ENCODE measurements around the gene MVP.

Gene MVP

GRCh38 chr16:29852654-29853053 lies 32.4 kb downstream of the MVP start:
- TF ChIP-seq CTCF (IDR thresholded peaks at IDR 0.05; ENCODE audit: low read depth, low read length, missing control alignments), result no peak
- H3K4me3 ChIP-seq (ENCODE audit: low read depth, low read length), result no peak overlapping the region
- DNase-seq (ENCODE audit: low read depth), result no peak
- in situ Hi-C loops (cut with HindIII; ENCODE audit: low sequenced_read_pairs), result no loop called here

GRCh38 chr16:29854520-29855100 lies 34.3 kb downstream of the MVP start:
- no peak for DNase-seq (ENCODE audit: low read depth)
- in situ Hi-C loops (cut with HindIII; ENCODE audit: low sequenced_read_pairs), result no loop called here
- no peak for TF ChIP-seq CTCF (IDR thresholded peaks at IDR 0.05; ENCODE audit: low read depth, low read length, missing control alignments)
- no peak overlapping the region for H3K4me3 ChIP-seq (ENCODE audit: low read depth, low read length)

GRCh38 chr16:29857133-29857760 lies 37.0 kb downstream of the MVP start:
- no peak overlapping the region for H3K4me3 ChIP-seq (ENCODE audit: low read depth, low read length)
- no peak for DNase-seq (ENCODE audit: low read depth)
- in situ Hi-C loops (cut with HindIII; ENCODE audit: low sequenced_read_pairs), result no loop called here
- TF ChIP-seq CTCF (IDR thresholded peaks at IDR 0.05; ENCODE audit: low read depth, low read length, missing control alignments), result no peak

- no peak overlapping the region for H3K4me3 ChIP-seq (ENCODE audit: low read depth, low read length)
- in situ Hi-C loops (cut with HindIII; ENCODE audit: low sequenced_read_pairs), result no loop called here
- DNase-seq (ENCODE audit: low read depth), result no peak
- no peak for TF ChIP-seq CTCF (IDR thresholded peaks at IDR 0.05; ENCODE audit: low read depth, low read length, missing control alignments)
Measured at GRCh38 chr16:29858149-29858849, 38.0 kb downstream of the MVP start.

- no peak overlapping the region for H3K4me3 ChIP-seq (ENCODE audit: low read depth, low read length)
- in situ Hi-C loops (cut with HindIII; ENCODE audit: low sequenced_read_pairs), result no loop called here
- no peak for DNase-seq (ENCODE audit: low read depth)
- no peak for TF ChIP-seq CTCF (IDR thresholded peaks at IDR 0.05; ENCODE audit: low read depth, low read length, missing control alignments)
Measured at GRCh38 chr16:29858974-29859373, 38.7 kb downstream of the MVP start.

- H3K4me3 ChIP-seq (ENCODE audit: low read depth, low read length), result no peak overlapping the region
- in situ Hi-C loops (cut with HindIII; ENCODE audit: low sequenced_read_pairs), result loop anchor here (5.0 kb wide), 1 partner anchor 82 kb away; no protein-coding TSS in a partner anchor
- TF ChIP-seq CTCF (IDR thresholded peaks at IDR 0.05; ENCODE audit: low read depth, low read length, missing control alignments), result no peak
- no peak for DNase-seq (ENCODE audit: low read depth)
Measured at GRCh38 chr16:29860218-29860617, 40.0 kb downstream of the MVP start.
